ENCODE measurements around the gene TNNI2. TPM values are rescaled to one million over a fixed set of nuclear protein-coding genes. Genes with fewer than 3 reads are reported as not detected.

TNNI2 gene
- polyA plus RNA-seq, 1 donor from 2014 or later, result not detected

GRCh38 chr11:1825785-1826451 lies 12.9 kb upstream of the TNNI2 start:
- Histone ChIP-seq H3K9me2 (ENCODE audit: insufficient read depth, low read length) (no peaks in the 10 kb centered on the region), H3K9ac (ENCODE audit: low read length) (no peak overlapping the region), H3K9me3 (ENCODE audit: low read length) (no peaks in the 10 kb centered on the region), H3K4me3 (ENCODE audit: low read length) (no peak overlapping the region), H3K79me2 (replicated peaks; ENCODE audit: insufficient read depth, low read length) (no peaks in the 10 kb centered on the region), H3K27ac (ENCODE audit: low read length) (no peak overlapping the region), H3K36me3 (ENCODE audit: insufficient read depth, low read length) (no peaks in the 10 kb centered on the region), H2AFZ (ENCODE audit: low read depth, low read length) (no peak overlapping the region), H3K27me3 (ENCODE audit: insufficient read depth, low read depth, low read length) (no peaks in the 10 kb centered on the region), H3F3A (ENCODE audit: insufficient read depth, low read length, poor library complexity, severe bottlenecking) (no peaks in the 10 kb centered on the region), H3K4me2 (ENCODE audit: low read length) (no peak overlapping the region), H4K20me1 (ENCODE audit: insufficient read depth) (no peaks in the 10 kb centered on the region)
- no peak for TF ChIP-seq MXI1 (conservative IDR thresholded peaks at IDR 0.05; ENCODE audit: poor library complexity, severe bottlenecking)
- no peak for TF ChIP-seq TAF1 (IDR thresholded peaks at IDR 0.05; ENCODE audit: low read depth)
- TF ChIP-seq EP300 (conservative IDR thresholded peaks at IDR 0.05; ENCODE audit: poor library complexity, severe bottlenecking), result no peak

- Histone ChIP-seq H2AFZ (ENCODE audit: low read depth, low read length) (no peak overlapping the region), H3F3A (ENCODE audit: insufficient read depth, low read length, poor library complexity, severe bottlenecking) (no peaks in the 10 kb centered on the region), H3K9me2 (ENCODE audit: insufficient read depth, low read length) (no peaks in the 10 kb centered on the region), H3K27ac (ENCODE audit: low read length) (no peak overlapping the region), H3K9ac (ENCODE audit: low read length) (no peak overlapping the region), H3K4me3 (ENCODE audit: low read length) (no peak overlapping the region), H3K79me2 (replicated peaks; ENCODE audit: insufficient read depth, low read length) (no peaks in the 10 kb centered on the region), H3K36me3 (ENCODE audit: insufficient read depth, low read length) (no peaks in the 10 kb centered on the region), H3K4me2 (ENCODE audit: low read length) (no peak overlapping the region), H3K27me3 (ENCODE audit: insufficient read depth, low read depth, low read length) (no peaks in the 10 kb centered on the region), H4K20me1 (ENCODE audit: insufficient read depth) (no peaks in the 10 kb centered on the region), H3K9me3 (ENCODE audit: low read length) (no peaks in the 10 kb centered on the region)
- no peak for TF ChIP-seq REST (IDR thresholded peaks at IDR 0.05; ENCODE audit: borderline replicate concordance)
- TF ChIP-seq MXI1 (conservative IDR thresholded peaks at IDR 0.05; ENCODE audit: poor library complexity, severe bottlenecking), result no peak
- no peak for TF ChIP-seq POLR2AphosphoS5 (IDR thresholded peaks at IDR 0.05)
- TF ChIP-seq CTCF (IDR thresholded peaks at IDR 0.05; ENCODE audit: poor library complexity, severe bottlenecking), result no peak
These were observed 12.2 kb upstream of the TNNI2 start for GRCh38 chr11:1826552-1827094.

GRCh38 chr11:1827095-1827813 lies 11.5 kb upstream of the TNNI2 start:
- no peaks in the 10 kb centered on the region for H4K20me1 ChIP-seq (ENCODE audit: insufficient read depth)
- H2AFZ ChIP-seq (ENCODE audit: low read depth, low read length), result no peak overlapping the region
- no peak overlapping the region for H3K27ac ChIP-seq (ENCODE audit: low read length)
- H3K79me2 ChIP-seq (replicated peaks; ENCODE audit: insufficient read depth, low read length), result no peaks in the 10 kb centered on the region
- H3K4me3 ChIP-seq (ENCODE audit: low read length), result no peak overlapping the region
- no peak overlapping the region for H3K4me2 ChIP-seq (ENCODE audit: low read length)
- H3K9me2 ChIP-seq (ENCODE audit: insufficient read depth, low read length), result no peaks in the 10 kb centered on the region
- H3F3A ChIP-seq (ENCODE audit: insufficient read depth, low read length, poor library complexity, severe bottlenecking), result no peaks in the 10 kb centered on the region
- TF ChIP-seq RAD21 (conservative IDR thresholded peaks at IDR 0.05) (no peak), CTCF (IDR thresholded peaks at IDR 0.05; ENCODE audit: poor library complexity, severe bottlenecking) (no peak), TAF1 (IDR thresholded peaks at IDR 0.05; ENCODE audit: low read depth) (no peak), POLR2AphosphoS5 (IDR thresholded peaks at IDR 0.05) (no peak), REST (IDR thresholded peaks at IDR 0.05; ENCODE audit: borderline replicate concordance) (no peak), EZH2 (IDR thresholded peaks at IDR 0.05; ENCODE audit: borderline replicate concordance, insufficient read depth, low read length, poor library complexity, severe bottlenecking) (no peak)
- no peaks in the 10 kb centered on the region for H3K27me3 ChIP-seq (ENCODE audit: insufficient read depth, low read depth, low read length)
- H3K36me3 ChIP-seq (ENCODE audit: insufficient read depth, low read length), result no peaks in the 10 kb centered on the region
- no peaks in the 10 kb centered on the region for H3K9me3 ChIP-seq (ENCODE audit: low read length)
- no peak overlapping the region for H3K9ac ChIP-seq (ENCODE audit: low read length)
